Neural cell (in vitro differentiated cells): ENCODE data around the gene ADCY2. TPM values are rescaled to one million over a fixed set of nuclear protein-coding genes. Genes with fewer than 3 reads are reported as not detected.

Experiments
- H2AFZ ChIP-seq: fragments of 200-600, 300-800 bp; sonication (generic), shearing (Covaris generic); 2 replicates; pipeline ENCODE4 v1.6.0; 2014; ENCODE audit warnings: low read depth, mild to moderate bottlenecking, antibody characterized with exemption, low read length, moderate library complexity
- H3F3A ChIP-seq: fragments of 200-600 bp; shearing (Covaris generic); 2 replicates; pipeline ENCODE4 v1.6.1; 2016; ENCODE audit warnings: mild to moderate bottlenecking, moderate library complexity, mixed read lengths, antibody characterized with exemption, low read length; ENCODE audit not compliant: insufficient read depth, poor library complexity, severe bottlenecking
- H3K27ac ChIP-seq: fragments of 200-600, 300-800 bp; sonication (generic), shearing (Covaris generic); 2 replicates; pipeline ENCODE4 v1.5.1; 2014; ENCODE audit warnings: mild to moderate bottlenecking, low read length, moderate library complexity
- H3K27me3 ChIP-seq: fragments of 300-800, 200-600 bp; sonication (generic), shearing (Covaris generic); 2 replicates; pipeline ENCODE4 v1.6.0; 2014; ENCODE audit warnings: mild to moderate bottlenecking, low read depth, low read length, moderate library complexity; ENCODE audit not compliant: insufficient read depth
- H3K36me3 ChIP-seq: fragments of 300-800, 200-600 bp; sonication (generic), shearing (Covaris generic); 2 replicates; pipeline ENCODE4 v1.5.1; 2014; ENCODE audit warnings: mild to moderate bottlenecking, antibody characterized with exemption, low read length, moderate library complexity; ENCODE audit not compliant: insufficient read depth
- H3K4me2 ChIP-seq: fragments of 300-800, 200-600 bp; sonication (generic), shearing (Covaris generic); 2 replicates; pipeline ENCODE4 v1.6.0; 2014; ENCODE audit warnings: mild to moderate bottlenecking, low read length
- H3K4me3 ChIP-seq: fragments of 300-800, 200-600 bp; sonication (generic), shearing (Covaris generic); 2 replicates; pipeline ENCODE4 v1.5.1; 2014; ENCODE audit warnings: mild to moderate bottlenecking, low read length, moderate library complexity
- H3K79me2 ChIP-seq: fragments of 200-600 bp; shearing (Covaris generic); replicated peaks from 2 replicates; pipeline ENCODE4 v1.6.0; 2014; ENCODE audit warnings: mild to moderate bottlenecking, low read length, moderate library complexity; ENCODE audit not compliant: insufficient read depth
- H3K9ac ChIP-seq: fragments of 300-800, 200-600 bp; sonication (generic), shearing (Covaris generic); 2 replicates; pipeline ENCODE4 v1.6.1; 2016; ENCODE audit warnings: mild to moderate bottlenecking, low read length, mixed read lengths
- H3K9me2 ChIP-seq: fragments of 200-600 bp; shearing (Covaris generic); 2 replicates; pipeline ENCODE4 v1.6.1; 2016; ENCODE audit warnings: mild to moderate bottlenecking, low read length, mixed read lengths; ENCODE audit not compliant: insufficient read depth
- H3K9me3 ChIP-seq: fragments of 200-600, 300-800 bp; sonication (generic), shearing (Covaris generic); 2 replicates; pipeline ENCODE4 v1.6.1; 2016; ENCODE audit warnings: mild to moderate bottlenecking, mixed run types, low read length, moderate library complexity, mixed read lengths
- H4K20me1 ChIP-seq: fragments of 200-600 bp; shearing (Covaris generic); 2 replicates; pipeline ENCODE4 v1.6.1; 2016; ENCODE audit warnings: mild to moderate bottlenecking, mixed run types; ENCODE audit not compliant: insufficient read depth
- CTCF ChIP-seq: fragments of 450-650 bp; IDR thresholded peaks from 2 replicates; pipeline ENCODE4 v1.5.1; 2014; ENCODE audit warnings: antibody characterized with exemption, mild to moderate bottlenecking, moderate library complexity; ENCODE audit not compliant: poor library complexity, severe bottlenecking
- EP300 ChIP-seq: fragments of 450-650 bp; conservative IDR thresholded peaks from 2 replicates; pipeline ENCODE4 v1.6.1; 2014; ENCODE audit warnings: antibody characterized with exemption, mild to moderate bottlenecking, moderate library complexity; ENCODE audit not compliant: poor library complexity, severe bottlenecking
- EZH2 ChIP-seq: fragments of 200-600, 300-800 bp; shearing (Covaris generic), sonication (generic); IDR thresholded peaks from 2 replicates; pipeline ENCODE4 v1.6.1; 2014; ENCODE audit warnings: antibody characterized with exemption, low read length, borderline replicate concordance, mild to moderate bottlenecking; ENCODE audit not compliant: insufficient read depth, poor library complexity, severe bottlenecking
- MXI1 ChIP-seq: fragments of 450-650 bp; conservative IDR thresholded peaks from 2 replicates; pipeline ENCODE4 v1.6.1; 2014; ENCODE audit warnings: antibody characterized with exemption, mild to moderate bottlenecking; ENCODE audit not compliant: poor library complexity, severe bottlenecking
- POLR2AphosphoS5 ChIP-seq: IDR thresholded peaks from 2 replicates; pipeline ENCODE4 v1.6.1; 2012
- RAD21 ChIP-seq: fragments of 450-650 bp; conservative IDR thresholded peaks from 2 replicates; pipeline ENCODE4 v1.6.1; 2014; ENCODE audit warnings: antibody characterized with exemption, mild to moderate bottlenecking, moderate library complexity
- REST ChIP-seq: IDR thresholded peaks from 2 replicates; pipeline ENCODE4 v1.6.1; 2012; ENCODE audit warnings: borderline replicate concordance
- SMC3 ChIP-seq: fragments of 450-650 bp; conservative IDR thresholded peaks from 2 replicates; pipeline ENCODE4 v1.6.1; 2014; ENCODE audit warnings: antibody characterized with exemption, mild to moderate bottlenecking, moderate library complexity; ENCODE audit not compliant: poor library complexity
- TAF1 ChIP-seq: IDR thresholded peaks from 2 replicates; pipeline ENCODE4 v1.6.1; 2012; ENCODE audit warnings: low read depth
- polyA plus RNA-seq: library from polyadenylated mRNA; depleted of rRNA; stranded (reverse); fragments of >200 nt; gene quantifications from 2 replicates; pipeline ENCODE4 v1.2.3, GENCODE V29; 2014

Gene ADCY2
- polyA plus RNA-seq, 1 donor from 2014 or later, result 1.9 TPM

GRCh38 chr5:7849681-7850394 is 453.9 kb downstream of the ADCY2 start:
- peak overlapping the region; percentile 68 for H3K4me2 ChIP-seq
- H2AFZ ChIP-seq, result peak overlapping the region; percentile 30
- no peak overlapping the region for H3K27ac ChIP-seq
- no peaks in the 10 kb centered on the region for H3F3A ChIP-seq
- peak overlapping the region; percentile 67 for H3K4me3 ChIP-seq
- H3K9me3 ChIP-seq, result no peaks in the 10 kb centered on the region
- H4K20me1 ChIP-seq, result no peaks in the 10 kb centered on the region
- no peaks in the 10 kb centered on the region for H3K79me2 ChIP-seq
- peak overlapping the region; percentile 49 for H3K9ac ChIP-seq
- TF ChIP-seq REST (no peak), RAD21 (peak; percentile 49), CTCF (peak; percentile 62), MXI1 (no peak), EZH2 (no peak), POLR2AphosphoS5 (no peak), EP300 (no peak), TAF1 (no peak), SMC3 (peak; percentile 65)
- H3K9me2 ChIP-seq, result no peaks in the 10 kb centered on the region
- peaks cover 15% of the 10 kb centered on the region for H3K27me3 ChIP-seq
- H3K36me3 ChIP-seq, result no peaks in the 10 kb centered on the region

GRCh38 chr5:7850395-7851239 is 454.7 kb downstream of the ADCY2 start, which contains the start of gene CFAP90:
TSS of gene CFAP90 (minus strand) at chr5:7851133. CDS start at chr5:7851021, 112 bp downstream.
- TF ChIP-seq POLR2AphosphoS5 (no peak), CTCF (peak; percentile 60), MXI1 (peak; percentile 40), RAD21 (peak; percentile 33), SMC3 (peak; percentile 44)
- Histone ChIP-seq H3K4me3 (peak within 1 kb of the TSS; percentile 67), H3K4me2 (peak within 1 kb of the TSS; percentile 68), H4K20me1 (no peaks in the 10 kb centered on the region), H3K9me2 (no peaks in the 10 kb centered on the region), H3K27ac (no peak within 1 kb of the TSS), H3F3A (no peaks in the 10 kb centered on the region), H3K27me3 (peaks cover 15% of the 10 kb centered on the region), H3K36me3 (no peaks in the 10 kb centered on the region), H2AFZ (peak within 1 kb of the TSS; percentile 30), H3K79me2 (no peaks in the 10 kb centered on the region), H3K9me3 (no peaks in the 10 kb centered on the region), H3K9ac (peak within 1 kb of the TSS; percentile 49)
